Thymus (tissue), 11 donors: Measurements from ENCODE around the gene ATF7. TPM values are rescaled to one million over a fixed set of nuclear protein-coding genes. Genes with fewer than 3 reads are reported as not detected.

Source experiments
- DNase-seq, 9 donors: peaks; one replicate each; pipeline ENCODE4 v3.0.0-alpha.2; 2013; ENCODE audit warnings: low spot score in 9 of 9, low read depth in 6 of 9, missing footprints in 1 of 9
- H3K27ac ChIP-seq, 2 donors: one replicate each; pipeline ENCODE4 v1.5.1; 2013; ENCODE audit warnings: control low read depth in 1 of 2, low read depth in 1 of 2, low read length in 1 of 2, mild to moderate bottlenecking in 1 of 2, moderate library complexity in 1 of 2
- H3K27me3 ChIP-seq, 2 donors: one replicate each; pipeline ENCODE4 v1.5.1; 2013; ENCODE audit warnings: low read length in 1 of 2; ENCODE audit not compliant: control insufficient read depth in 2 of 2, insufficient read depth in 1 of 2
- H3K36me3 ChIP-seq, 2 donors: one replicate each; pipeline ENCODE4 v1.5.1; 2013; ENCODE audit warnings: low read length in 1 of 2, mild to moderate bottlenecking in 1 of 2, moderate library complexity in 1 of 2; ENCODE audit not compliant: control insufficient read depth in 2 of 2, insufficient read depth in 2 of 2
- H3K4me1 ChIP-seq, 2 donors: one replicate each; pipeline ENCODE4 v1.5.1; 2013; ENCODE audit warnings: low read length in 2 of 2; ENCODE audit not compliant: control insufficient read depth in 2 of 2, insufficient read depth in 2 of 2
- H3K4me3 ChIP-seq, 2 donors: one replicate each; pipeline ENCODE4 v1.5.1; 2013; ENCODE audit warnings: low read length in 2 of 2, control low read depth in 1 of 2, mild to moderate bottlenecking in 1 of 2
- H3K9me3 ChIP-seq, 2 donors: one replicate each; pipeline ENCODE4 v1.5.1; 2013; ENCODE audit warnings: low read length in 1 of 2, mild to moderate bottlenecking in 1 of 2; ENCODE audit not compliant: control insufficient read depth in 2 of 2, insufficient read depth in 1 of 2
- WGBS: extraction: QIAGEN DNeasy Blood & Tissue Kit; methylation state at CpG from one replicate; pipeline ENCODE4 v1.1.7; 2013; 5-methylcytosine and 5-hydroxymethylcytosine counted together
- polyA plus RNA-seq: library from polyadenylated mRNA; stranded (reverse); fragments of 200-250 nt; gene quantifications from one replicate; pipeline ENCODE4 v1.2.3, GENCODE V29; 2013
- total RNA-seq: library from RNA; stranded (reverse); fragments of 120-200 nt; gene quantifications from one replicate; pipeline ENCODE4 v1.2.4, GENCODE V29; 2013
- donor health status: healthy.

ATF7 gene
- total and polyA plus RNA-seq, 2 donors, result 6.0 to 15.8 TPM

DNA sequence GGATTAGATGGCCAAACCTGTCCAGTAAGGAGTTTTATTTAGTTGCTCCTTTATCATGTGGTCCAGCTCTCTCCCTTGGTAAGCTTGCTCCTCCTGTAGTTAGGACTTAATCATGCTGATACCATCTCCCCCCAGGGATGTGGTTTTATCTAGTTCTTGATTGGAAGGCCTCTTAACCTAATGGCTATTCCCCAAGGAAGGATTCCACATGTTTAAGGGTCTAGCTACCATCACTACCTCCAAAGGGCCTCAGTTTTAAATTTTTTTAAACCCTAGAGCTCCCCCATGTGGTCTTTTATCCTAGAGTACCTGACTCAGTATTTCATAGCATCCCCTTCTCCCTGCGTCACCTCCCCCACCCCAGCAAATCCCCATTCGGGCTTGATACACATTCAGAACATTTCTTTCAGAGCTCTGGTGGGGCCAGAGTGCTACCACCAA is 149.4 kb downstream of the ATF7 start:
- Histone ChIP-seq H3K36me3 (peaks cover 81 to 98% of the 10 kb centered on the region in 2 donors), H3K27me3 (no peaks in the 10 kb centered on the region), H3K27ac (no peak overlapping the region), H3K9me3 (no peaks in the 10 kb centered on the region), H3K4me1 (no peaks in the 10 kb centered on the region), H3K4me3 (no peak overlapping the region)
- peak in 1 of 9 donors; percentile 37 for DNase-seq
- WGBS, result 88% methylated on average over 2 of the region's 2 CpGs

DNA sequence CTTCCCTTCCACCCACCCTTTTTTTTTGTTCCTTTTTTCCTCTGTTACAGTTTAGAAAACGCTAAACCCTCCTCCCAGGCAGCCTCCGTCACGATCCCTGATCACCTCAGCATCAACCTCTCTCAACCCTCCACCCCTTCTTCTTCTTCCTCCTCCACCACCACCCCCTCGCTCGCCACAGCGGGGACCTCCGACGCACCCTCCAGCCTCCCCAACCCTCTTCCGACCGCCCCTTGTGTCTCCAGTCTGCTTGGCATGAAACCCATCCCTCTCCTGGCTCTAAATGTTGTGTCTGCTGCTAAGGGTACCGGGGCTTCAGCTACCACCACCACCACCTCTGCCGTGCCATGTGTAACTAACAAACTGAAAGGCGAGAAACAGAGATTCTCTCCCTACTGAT is 151.4 kb downstream of the ATF7 start:
- Histone ChIP-seq H3K4me3 (no peak overlapping the region), H3K27ac (no peak overlapping the region), H3K9me3 (no peaks in the 10 kb centered on the region), H3K4me1 (no peaks in the 10 kb centered on the region), H3K36me3 (peaks cover 83 to 98% of the 10 kb centered on the region in 2 donors), H3K27me3 (no peaks in the 10 kb centered on the region)
- no peak for DNase-seq
- WGBS, result 96% methylated on average over 13 of the region's 13 CpGs

DNA sequence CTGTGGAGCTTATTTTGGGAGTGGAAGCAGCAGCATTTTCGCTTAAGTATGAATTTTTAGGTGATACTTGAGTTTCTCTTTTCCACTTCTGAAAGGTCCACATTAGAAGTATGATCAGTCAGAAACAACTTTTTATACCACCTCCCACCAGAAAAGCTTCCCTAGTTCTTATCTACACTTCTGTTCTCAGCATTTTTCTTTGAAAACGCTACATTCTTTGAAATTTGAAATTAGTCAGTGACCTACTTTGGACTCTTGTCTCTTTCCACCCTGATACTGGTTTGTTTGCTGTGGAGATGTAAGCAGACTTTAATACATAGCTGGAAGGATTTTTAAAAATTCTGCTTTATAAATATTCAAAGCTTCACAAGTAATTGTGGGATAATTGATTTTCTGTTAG is 152.1 kb downstream of the ATF7 start:
- DNase-seq, result no peak
- Histone ChIP-seq H3K4me3 (no peak overlapping the region), H3K9me3 (no peaks in the 10 kb centered on the region), H3K27ac (no peak overlapping the region), H3K36me3 (peaks cover 85 to 98% of the 10 kb centered on the region in 2 donors), H3K4me1 (no peaks in the 10 kb centered on the region), H3K27me3 (no peaks in the 10 kb centered on the region)
- WGBS, result 92% methylated on average over 2 of the region's 2 CpGs

DNA sequence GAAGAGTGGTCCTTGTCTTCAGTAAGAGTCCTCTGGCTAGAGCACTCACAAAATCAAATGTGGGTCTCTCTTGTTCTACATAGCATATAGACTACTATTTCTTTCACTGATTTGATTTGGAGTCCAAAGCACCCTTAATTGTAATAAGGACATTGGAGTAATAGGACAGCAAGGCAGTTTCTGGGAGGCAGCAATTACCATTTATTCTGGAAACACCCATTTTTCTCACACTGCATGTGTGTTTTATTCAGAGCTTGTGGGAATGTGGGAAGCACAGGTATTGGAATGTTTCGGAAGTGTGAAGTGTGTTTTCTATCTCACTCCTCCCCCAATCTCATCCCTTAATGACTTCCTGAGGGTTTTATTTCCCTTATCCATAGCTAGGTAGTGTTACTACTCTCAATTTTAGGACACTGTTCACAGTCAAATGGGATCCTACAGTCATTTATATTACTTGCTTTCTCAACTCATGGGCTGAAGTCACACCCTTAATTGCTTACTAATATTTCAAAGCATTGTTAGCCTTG is 154.1 kb downstream of the ATF7 start:
- peaks cover 92 to 99% of the 10 kb centered on the region in 2 donors for H3K36me3 ChIP-seq
- H3K4me3 ChIP-seq, result no peak overlapping the region
- no peak for DNase-seq
- WGBS, result 96% methylated on average over 1 of the region's 1 CpG
- H3K27me3 ChIP-seq, result no peaks in the 10 kb centered on the region
- H3K27ac ChIP-seq, result no peak overlapping the region
- H3K4me1 ChIP-seq, result no peaks in the 10 kb centered on the region
- no peaks in the 10 kb centered on the region for H3K9me3 ChIP-seq

DNA sequence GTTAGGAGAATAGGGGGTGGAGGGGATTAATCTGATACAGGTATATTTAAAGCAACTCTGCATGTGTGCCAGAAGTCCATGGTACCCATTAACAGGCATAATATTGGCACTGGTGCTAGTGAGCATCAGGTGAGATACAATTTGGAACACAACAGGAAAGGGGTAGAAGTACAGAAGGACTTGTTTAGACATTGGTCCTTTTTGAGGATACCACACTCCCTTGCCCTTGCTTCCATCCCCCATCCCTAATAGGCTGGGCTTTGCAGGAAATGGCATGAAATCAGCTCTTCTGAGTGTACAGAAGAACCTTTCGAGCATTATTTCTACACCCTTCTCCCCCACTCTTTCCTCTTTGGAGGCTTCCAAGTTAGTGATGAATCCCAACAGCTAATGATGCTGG is 157.9 kb downstream of the ATF7 start:
- Histone ChIP-seq H3K27ac (no peak overlapping the region), H3K4me1 (peaks cover 0 to 2% of the 10 kb centered on the region in 2 donors), H3K4me3 (no peak overlapping the region), H3K27me3 (no peaks in the 10 kb centered on the region), H3K36me3 (peaks cover 97 to 99% of the 10 kb centered on the region in 2 donors), H3K9me3 (no peaks in the 10 kb centered on the region)
- 100% methylated on average over 1 of the region's 1 CpG for WGBS
- DNase-seq, result no peak

DNA sequence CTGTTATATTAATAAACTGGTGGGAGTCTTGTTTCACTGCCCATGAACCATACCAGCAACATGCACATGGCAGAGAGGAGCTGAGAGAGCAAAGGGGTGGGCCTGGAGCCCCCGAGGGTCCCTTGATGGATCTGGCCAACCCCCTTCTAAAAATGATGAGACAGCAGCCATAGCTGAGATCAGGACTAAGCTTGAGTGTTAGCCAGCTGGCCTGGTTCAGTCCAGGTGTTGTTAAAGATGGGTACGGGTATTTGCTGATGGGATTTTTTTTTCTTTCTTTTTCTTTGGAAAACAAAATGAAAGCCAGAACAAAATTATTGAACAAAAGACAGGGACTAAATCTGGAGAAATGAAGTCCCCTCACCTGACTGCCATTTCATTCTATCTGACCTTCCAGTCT is 158.3 kb downstream of the ATF7 start:
- peaks cover 0 to 2% of the 10 kb centered on the region in 2 donors for H3K4me1 ChIP-seq
- peaks cover 97 to 98% of the 10 kb centered on the region in 2 donors for H3K36me3 ChIP-seq
- H3K27ac ChIP-seq, result no peak overlapping the region
- H3K9me3 ChIP-seq, result no peaks in the 10 kb centered on the region
- 94% methylated on average over 2 of the region's 2 CpGs for WGBS
- H3K27me3 ChIP-seq, result no peaks in the 10 kb centered on the region
- H3K4me3 ChIP-seq, result no peak overlapping the region
- no peak for DNase-seq

DNA sequence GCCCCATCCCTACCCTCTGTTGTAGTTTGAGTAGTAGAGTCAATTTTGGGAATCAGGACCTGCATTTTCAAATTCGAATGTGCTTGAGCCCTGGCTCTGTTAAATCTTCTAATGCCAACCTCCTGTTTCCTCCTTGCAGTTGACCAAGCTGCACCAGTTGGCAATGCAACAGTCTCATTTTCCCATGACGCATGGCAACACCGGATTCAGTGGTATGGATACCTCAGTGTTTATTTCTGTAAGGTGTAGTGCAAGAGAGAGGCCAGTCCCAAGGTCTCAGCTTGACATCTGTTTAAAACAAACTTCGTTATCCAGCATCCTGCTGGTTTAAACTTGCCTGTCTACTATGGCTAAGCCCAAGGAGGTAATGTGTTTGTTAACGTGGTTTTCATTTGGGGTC is 159.1 kb downstream of the ATF7 start:
- no peak overlapping the region for H3K27ac ChIP-seq
- H3K36me3 ChIP-seq, result peaks cover 97 to 98% of the 10 kb centered on the region in 2 donors
- H3K9me3 ChIP-seq, result no peaks in the 10 kb centered on the region
- no peak overlapping the region for H3K4me3 ChIP-seq
- no peak for DNase-seq
- peaks cover 0 to 2% of the 10 kb centered on the region in 2 donors for H3K4me1 ChIP-seq
- 95% methylated on average over 5 of the region's 5 CpGs for WGBS
- no peaks in the 10 kb centered on the region for H3K27me3 ChIP-seq

DNA sequence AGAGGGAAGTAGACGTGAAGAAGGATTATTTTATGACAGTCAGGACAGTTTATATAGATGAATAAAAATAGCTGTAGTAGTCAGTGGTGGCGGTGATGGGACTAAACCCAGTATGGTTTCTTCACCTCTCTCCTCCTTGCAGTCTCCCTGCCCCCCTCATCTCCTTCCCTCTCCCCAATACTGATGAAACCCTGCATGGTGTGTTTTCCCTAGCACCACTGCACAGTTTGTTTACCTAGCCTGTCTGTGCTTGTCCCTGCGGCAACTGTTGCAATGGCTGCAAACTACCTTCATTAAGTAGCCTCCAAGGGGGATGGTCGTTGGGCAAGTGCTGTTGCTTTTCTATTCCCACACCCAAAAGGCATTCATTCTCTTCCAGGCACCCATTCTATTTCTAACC is 159.5 kb downstream of the ATF7 start:
- no peak overlapping the region for H3K4me3 ChIP-seq
- H3K27ac ChIP-seq, result no peak overlapping the region
- H3K4me1 ChIP-seq, result peaks cover 0 to 2% of the 10 kb centered on the region in 2 donors
- no peaks in the 10 kb centered on the region for H3K27me3 ChIP-seq
- H3K36me3 ChIP-seq, result peaks cover 94 to 98% of the 10 kb centered on the region in 2 donors
- H3K9me3 ChIP-seq, result no peaks in the 10 kb centered on the region
- 93% methylated on average over 4 of the region's 4 CpGs for WGBS
- DNase-seq, result no peak

DNA sequence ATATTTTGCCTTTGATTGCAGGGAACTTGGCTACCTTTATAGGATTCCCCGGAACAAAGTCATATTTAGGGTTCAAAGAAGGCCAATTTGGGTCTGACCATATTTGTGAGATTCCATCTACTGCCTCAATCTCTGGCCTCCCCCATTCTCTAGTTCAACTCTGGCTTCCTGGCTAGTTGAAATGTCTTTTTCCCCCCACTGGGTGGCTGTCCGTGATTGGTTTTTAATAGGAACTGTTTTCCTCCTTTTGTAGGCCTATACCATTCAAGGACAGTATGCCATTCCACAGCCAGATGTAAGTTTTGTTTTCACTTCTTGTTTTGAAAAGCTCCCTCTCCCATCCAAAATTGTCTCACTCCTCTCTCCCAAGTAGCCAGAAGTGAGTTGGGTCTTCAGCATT is 160.5 kb downstream of the ATF7 start:
- Histone ChIP-seq H3K36me3 (peaks cover 93 to 99% of the 10 kb centered on the region in 2 donors), H3K27ac (no peak overlapping the region), H3K9me3 (no peaks in the 10 kb centered on the region), H3K27me3 (no peaks in the 10 kb centered on the region), H3K4me1 (peaks cover 0 to 2% of the 10 kb centered on the region in 2 donors), H3K4me3 (no peak overlapping the region)
- 93% methylated on average over 2 of the region's 2 CpGs for WGBS
- DNase-seq, result no peak
